HG02571 (cell line): Measurements from ENCODE around the gene PIM1.

Experiments
- ATAC-seq: cut with Tn5 transposase; IDR thresholded peaks from one replicate; pipeline ENCODE4 v1.9.1; 2021; ENCODE audit warnings: mild to moderate bottlenecking, moderate library complexity; ENCODE audit not compliant: unreplicated experiment

PIM1 gene

DNA sequence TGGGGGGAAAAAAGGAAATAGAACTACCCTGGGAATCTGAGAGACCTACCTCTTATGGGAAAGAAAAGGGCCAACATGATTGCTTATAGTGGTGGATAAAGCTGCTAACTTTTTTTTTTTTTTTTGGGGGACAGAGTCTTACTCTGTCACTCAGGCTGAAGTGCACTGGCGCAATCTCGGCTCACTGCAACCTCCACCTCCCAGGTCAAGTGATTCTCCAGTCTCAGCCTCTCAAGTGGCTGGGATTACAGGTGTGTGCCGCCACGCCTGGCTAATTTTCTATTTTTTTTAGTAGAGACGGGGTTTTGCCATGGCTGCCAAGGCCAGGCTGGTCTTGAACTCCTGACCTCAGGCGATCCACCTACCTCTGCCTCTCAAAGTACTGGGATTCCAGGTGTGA lies 48.1 kb downstream of the PIM1 start:
- ATAC-seq: no peak

GRCh38 chr6:37218511-37218910 lies 48.6 kb downstream of the PIM1 start:
- ATAC-seq: no peak

GRCh38 chr6:37221585-37222124 lies 51.7 kb downstream of the PIM1 start:
- no peak for ATAC-seq

DNA sequence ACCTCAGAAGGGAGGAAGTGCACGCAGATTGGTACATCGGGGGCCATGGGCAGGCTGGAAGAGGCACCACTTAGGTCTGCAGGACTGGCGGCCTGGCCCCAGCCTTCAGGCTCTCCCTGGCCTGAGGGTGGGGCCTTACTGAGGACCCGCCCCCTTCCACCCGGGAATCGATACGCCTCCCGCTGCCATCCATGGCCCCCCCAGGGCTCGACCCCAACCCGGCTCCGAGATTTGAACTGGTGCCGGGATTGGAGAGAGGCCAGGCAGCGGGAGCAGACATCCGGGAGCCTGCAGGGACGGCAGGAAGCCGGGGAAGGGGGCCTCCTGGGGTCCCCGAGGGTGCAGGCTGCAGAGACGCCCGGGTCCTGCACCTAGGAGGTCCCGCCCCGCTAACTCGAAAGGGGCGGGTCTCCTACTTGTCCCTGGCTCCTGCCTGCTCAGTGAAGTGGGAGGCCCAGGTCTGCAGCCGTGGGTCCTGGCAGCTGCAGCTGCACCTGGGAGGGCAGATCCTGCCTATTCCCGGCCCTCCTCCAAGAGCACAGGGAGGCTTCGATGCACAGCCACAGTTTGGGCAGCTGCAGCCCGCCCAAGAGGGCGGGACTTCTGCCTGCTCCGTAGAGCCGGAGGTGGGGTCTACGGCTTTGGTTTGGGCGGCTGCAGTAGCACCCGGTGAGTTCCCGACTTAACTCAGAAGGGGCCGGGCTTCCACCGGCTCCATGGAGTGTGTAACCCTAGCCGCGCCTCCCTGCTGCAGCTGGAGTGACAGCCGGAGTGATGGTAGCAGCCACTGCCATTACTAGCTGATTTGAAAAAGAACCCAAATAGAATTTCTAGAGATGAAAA lies 52.4 kb downstream of the PIM1 start:
- peak; percentile 86 for ATAC-seq

DNA sequence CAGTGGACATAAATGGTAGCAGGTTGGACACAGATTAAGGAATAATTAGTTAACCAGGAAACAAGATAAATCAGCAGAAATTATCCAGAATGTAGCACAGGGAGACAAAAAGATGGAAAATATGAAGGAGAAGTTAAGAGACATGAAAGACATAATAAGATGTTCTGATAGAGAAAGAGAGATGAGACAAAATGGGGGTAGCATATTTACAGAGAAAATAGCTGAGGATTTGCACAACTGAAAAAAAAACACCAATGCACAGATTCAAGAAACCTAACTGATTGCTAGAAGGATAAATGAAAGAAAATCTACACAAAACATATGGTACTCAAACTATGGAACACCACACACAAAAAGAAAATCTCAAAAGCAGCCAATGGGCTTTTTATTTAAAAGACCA lies 53.0 kb downstream of the PIM1 start:
- no peak for ATAC-seq
